C4-2B (cell line): Measurements from ENCODE around the gene HAAO.

Experiments used
- H3K27ac ChIP-seq: fragments of 450-650 bp; 2 replicates; pipeline ENCODE4 v1.5.1; 2017
- CTCF ChIP-seq: fragments of 450-650 bp; conservative IDR thresholded peaks from 2 replicates; pipeline ENCODE4 v1.5.1; 2017; ENCODE audit warnings: mild to moderate bottlenecking
- ZFX ChIP-seq: fragments of 450-650 bp; IDR thresholded peaks from 2 replicates; pipeline ENCODE4 v1.6.1; 2017

HAAO gene

GRCh38 chr2:42810121-42810970 is 18.0 kb upstream of the HAAO start:
- peak overlapping the region; percentile 87 for H3K27ac ChIP-seq
- TF ChIP-seq CTCF (no peak; the same call in 1 of the 2 replicates), ZFX (peak; percentile 92)

GRCh38 chr2:42809819-42810120 is 17.4 kb upstream of the HAAO start:
- TF ChIP-seq CTCF (peak; percentile 24), ZFX (no peak)
- peak overlapping the region; percentile 87 for H3K27ac ChIP-seq

GRCh38 chr2:42809131-42809818 is 16.9 kb upstream of the HAAO start:
- TF ChIP-seq CTCF (no peak), ZFX (no peak)
- peak overlapping the region; percentile 87 for H3K27ac ChIP-seq

GRCh38 chr2:42808301-42808700 is 15.9 kb upstream of the HAAO start:
- H3K27ac ChIP-seq: no peak overlapping the region
- TF ChIP-seq ZFX (no peak), CTCF (no peak)

GRCh38 chr2:42806786-42807185 is 14.4 kb upstream of the HAAO start:
- TF ChIP-seq ZFX: no peak
- no peak for TF ChIP-seq CTCF
- H3K27ac ChIP-seq: no peak overlapping the region

- TF ChIP-seq ZFX: no peak
- no peak for TF ChIP-seq CTCF
- H3K27ac ChIP-seq: no peak overlapping the region
Observed at GRCh38 chr2:42804891-42805290, 12.5 kb upstream of the HAAO start.

GRCh38 chr2:42804338-42804737 is 12.0 kb upstream of the HAAO start:
- no peak for TF ChIP-seq ZFX
- no peak for TF ChIP-seq CTCF
- H3K27ac ChIP-seq: no peak overlapping the region
